GM21381 (cell line): ENCODE measurements around the gene PLAC1.

Experiments used
- ATAC-seq: cut with Tn5 transposase; IDR thresholded peaks from one replicate; pipeline ENCODE4 v1.9.1; 2021; ENCODE audit warnings: mild to moderate bottlenecking, moderate library complexity; ENCODE audit not compliant: unreplicated experiment

PLAC1 gene

GRCh38 chrX:134545510-134545909, 112.8 kb downstream of the PLAC1 start:
- no peak for ATAC-seq

- ATAC-seq, result no peak
These were observed 113.6 kb downstream of the PLAC1 start for GRCh38 chrX:134544513-134545151.

GRCh38 chrX:134544135-134544512, 114.1 kb downstream of the PLAC1 start:
- no peak for ATAC-seq

- ATAC-seq, result no peak
These were observed 115.0 kb downstream of the PLAC1 start for GRCh38 chrX:134543288-134543687.

- ATAC-seq, result no peak
These were observed 115.8 kb downstream of the PLAC1 start for GRCh38 chrX:134542485-134542884.

- no peak for ATAC-seq
These were observed 116.4 kb downstream of the PLAC1 start for GRCh38 chrX:134541906-134542305.

- ATAC-seq, result no peak
These were observed 120.0 kb downstream of the PLAC1 start for GRCh38 chrX:134538316-134538715.

- no peak for ATAC-seq
These were observed 120.9 kb downstream of the PLAC1 start for GRCh38 chrX:134537179-134537955.

GRCh38 chrX:134533952-134534351, 124.3 kb downstream of the PLAC1 start:
- ATAC-seq, result no peak

- no peak for ATAC-seq
These were observed 124.9 kb downstream of the PLAC1 start for GRCh38 chrX:134533352-134533751.

- no peak for ATAC-seq
These were observed 127.4 kb downstream of the PLAC1 start for GRCh38 chrX:134530845-134531244.

GRCh38 chrX:134529481-134529880, 128.8 kb downstream of the PLAC1 start:
- no peak for ATAC-seq

GRCh38 chrX:134528960-134529359, 129.3 kb downstream of the PLAC1 start:
- ATAC-seq, result no peak

- ATAC-seq, result no peak
These were observed 131.9 kb downstream of the PLAC1 start for GRCh38 chrX:134526399-134526798.

- no peak for ATAC-seq
These were observed 133.0 kb downstream of the PLAC1 start for GRCh38 chrX:134525086-134525792.

GRCh38 chrX:134524181-134524580, 134.1 kb downstream of the PLAC1 start:
- ATAC-seq, result no peak

GRCh38 chrX:134520860-134521390, 137.3 kb downstream of the PLAC1 start:
- no peak for ATAC-seq
